22Rv1 (cell line): ENCODE results near the gene ODAD3.

ENCODE experiments used
- ZFX ChIP-seq: fragments of 450-650 bp; IDR thresholded peaks from 2 replicates; pipeline ENCODE4 v1.6.1; 2017; ENCODE audit warnings: antibody characterized with exemption, borderline replicate concordance
- TF ChIP-seq, protein P1 (sequence below): fragments of 450-650 bp; IDR thresholded peaks from 2 replicates; pipeline ENCODE4 v1.5.1; 2017; ENCODE audit warnings: mild to moderate bottlenecking

DNA sequence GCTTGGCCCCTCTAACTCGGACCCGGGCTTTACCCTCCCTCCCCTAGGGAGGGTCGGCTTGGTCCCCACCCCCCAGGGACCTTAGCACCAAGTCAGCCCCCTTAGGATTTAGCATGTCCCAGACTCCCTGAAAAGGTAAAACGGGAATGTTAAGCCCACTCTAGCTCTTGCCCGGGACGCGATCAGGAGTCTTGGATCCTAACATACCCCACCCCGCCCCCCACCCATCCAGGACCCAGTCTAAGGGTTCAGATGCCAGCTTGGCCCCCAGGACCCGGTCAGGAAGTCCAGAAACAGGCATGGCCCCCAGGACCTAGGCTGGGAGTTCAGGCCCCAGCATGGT lies 51.2 kb downstream of the ODAD3 start:
- TF ChIP-seq, protein P1, sequence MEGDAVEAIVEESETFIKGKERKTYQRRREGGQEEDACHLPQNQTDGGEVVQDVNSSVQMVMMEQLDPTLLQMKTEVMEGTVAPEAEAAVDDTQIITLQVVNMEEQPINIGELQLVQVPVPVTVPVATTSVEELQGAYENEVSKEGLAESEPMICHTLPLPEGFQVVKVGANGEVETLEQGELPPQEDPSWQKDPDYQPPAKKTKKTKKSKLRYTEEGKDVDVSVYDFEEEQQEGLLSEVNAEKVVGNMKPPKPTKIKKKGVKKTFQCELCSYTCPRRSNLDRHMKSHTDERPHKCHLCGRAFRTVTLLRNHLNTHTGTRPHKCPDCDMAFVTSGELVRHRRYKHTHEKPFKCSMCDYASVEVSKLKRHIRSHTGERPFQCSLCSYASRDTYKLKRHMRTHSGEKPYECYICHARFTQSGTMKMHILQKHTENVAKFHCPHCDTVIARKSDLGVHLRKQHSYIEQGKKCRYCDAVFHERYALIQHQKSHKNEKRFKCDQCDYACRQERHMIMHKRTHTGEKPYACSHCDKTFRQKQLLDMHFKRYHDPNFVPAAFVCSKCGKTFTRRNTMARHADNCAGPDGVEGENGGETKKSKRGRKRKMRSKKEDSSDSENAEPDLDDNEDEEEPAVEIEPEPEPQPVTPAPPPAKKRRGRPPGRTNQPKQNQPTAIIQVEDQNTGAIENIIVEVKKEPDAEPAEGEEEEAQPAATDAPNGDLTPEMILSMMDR = no peak
- no peak for TF ChIP-seq ZFX
